H9 (cell line): ENCODE data around the gene C1orf216. TPM values are rescaled to one million over a fixed set of nuclear protein-coding genes. Genes with fewer than 3 reads are reported as not detected.

Source experiments
- DNase-seq: peaks from one replicate; pipeline ENCODE4 v3.0.0-alpha.2; 2017
- H2AFZ ChIP-seq: one replicate; pipeline ENCODE4 v1.6.1; 2013; ENCODE audit warnings: mild to moderate bottlenecking, low read length, control low read depth, moderate library complexity
- H2AK5ac ChIP-seq: 2 replicates; pipeline ENCODE4 v1.6.1; 2013; ENCODE audit warnings: low read length, control low read depth, mixed read lengths; ENCODE audit not compliant: insufficient read length
- H2BK120ac ChIP-seq: one replicate; pipeline ENCODE4 v1.6.1; 2013; ENCODE audit warnings: low read depth, mild to moderate bottlenecking, low read length, control low read depth, inconsistent platforms; ENCODE audit not compliant: poor library complexity, severe bottlenecking
- H2BK12ac ChIP-seq: 2 replicates; pipeline ENCODE4 v1.6.1; 2013; ENCODE audit warnings: low read length, control low read depth, mixed read lengths, low read depth; ENCODE audit not compliant: insufficient read length
- H2BK15ac ChIP-seq: 2 replicates; pipeline ENCODE4 v1.6.1; 2013; ENCODE audit warnings: low read depth, low read length, control low read depth
- H2BK20ac ChIP-seq: one replicate; pipeline ENCODE4 v1.6.1; 2013; ENCODE audit warnings: low read depth, mild to moderate bottlenecking, low read length, control low read depth, inconsistent platforms; ENCODE audit not compliant: poor library complexity, severe bottlenecking
- H2BK5ac ChIP-seq: 2 replicates; pipeline ENCODE4 v1.6.1; 2013; ENCODE audit warnings: low read length, control low read depth, mixed read lengths; ENCODE audit not compliant: insufficient read length
- H3K14ac ChIP-seq: 2 replicates; pipeline ENCODE4 v1.6.1; 2013; ENCODE audit warnings: low read length, control low read depth; ENCODE audit not compliant: insufficient read depth
- H3K18ac ChIP-seq: 2 replicates; pipeline ENCODE4 v1.6.1; 2013; ENCODE audit warnings: low read depth, mild to moderate bottlenecking, mixed read lengths, low read length, control low read depth; ENCODE audit not compliant: insufficient read length
- H3K23ac ChIP-seq: 2 replicates; pipeline ENCODE4 v1.6.1; 2013; ENCODE audit warnings: low read length, control low read depth, mixed read lengths, low read depth; ENCODE audit not compliant: insufficient read length
- H3K23me2 ChIP-seq: 2 replicates; pipeline ENCODE4 v1.6.1; 2013; ENCODE audit warnings: low read depth, mild to moderate bottlenecking, mixed read lengths, low read length, control low read depth; ENCODE audit not compliant: insufficient read length, poor library complexity, severe bottlenecking
- H3K27ac ChIP-seq: 2 replicates; pipeline ENCODE4 v1.5.1; 2013; ENCODE audit warnings: low read length, control low read depth, mixed read lengths, low read depth; ENCODE audit not compliant: insufficient read length
- H3K27me3 ChIP-seq: 2 replicates; pipeline ENCODE4 v1.6.1; 2013; ENCODE audit warnings: low read length, control low read depth, inconsistent platforms; ENCODE audit not compliant: insufficient read depth
- H3K4ac ChIP-seq: 2 replicates; pipeline ENCODE4 v1.6.1; 2013; ENCODE audit warnings: low read depth, mild to moderate bottlenecking, control low read depth, inconsistent platforms, low read length, moderate library complexity
- H3K4me1 ChIP-seq: 2 replicates; pipeline ENCODE4 v1.6.1; 2013; ENCODE audit warnings: low read length, control low read depth, inconsistent platforms; ENCODE audit not compliant: insufficient read depth
- H3K4me2 ChIP-seq: 2 replicates; pipeline ENCODE4 v1.6.1; 2013; ENCODE audit warnings: low read length, control low read depth, mixed read lengths; ENCODE audit not compliant: insufficient read length, insufficient read depth
- H3K56ac ChIP-seq: 2 replicates; pipeline ENCODE4 v1.6.1; 2013; ENCODE audit warnings: low read depth, mild to moderate bottlenecking, mixed read lengths, low read length, control low read depth; ENCODE audit not compliant: insufficient read length
- H3K79me1 ChIP-seq: 2 replicates; pipeline ENCODE4 v1.6.1; 2013; ENCODE audit warnings: low read depth, mild to moderate bottlenecking, moderate library complexity, low read length, control low read depth, inconsistent platforms; ENCODE audit not compliant: insufficient read depth, poor library complexity, severe bottlenecking
- H3K79me2 ChIP-seq: 2 replicates; pipeline ENCODE4 v1.6.1; 2013; ENCODE audit warnings: low read length, control low read depth, inconsistent platforms; ENCODE audit not compliant: insufficient read depth
- H3K9ac ChIP-seq: 2 replicates; pipeline ENCODE4 v1.6.1; 2013; ENCODE audit warnings: low read length, control low read depth, mixed read lengths; ENCODE audit not compliant: insufficient read length; ENCODE audit errors: extremely low read depth
- H3K9me3 ChIP-seq: one replicate; pipeline ENCODE4 v1.6.1; 2013; ENCODE audit warnings: low read depth, low read length, inconsistent platforms; ENCODE audit not compliant: control insufficient read depth
- H3T11ph ChIP-seq: one replicate; pipeline ENCODE4 v1.6.1; 2013; ENCODE audit warnings: mild to moderate bottlenecking, low read length, control low read depth, inconsistent platforms
- H4K20me1 ChIP-seq: one replicate; pipeline ENCODE4 v1.6.1; 2013; ENCODE audit not compliant: control insufficient read depth, insufficient read length, insufficient read depth
- H4K5ac ChIP-seq: 2 replicates; pipeline ENCODE4 v1.6.1; 2013; ENCODE audit warnings: low read depth, mild to moderate bottlenecking, mixed read lengths, low read length, control low read depth; ENCODE audit not compliant: insufficient read length
- H4K8ac ChIP-seq: replicated peaks from 2 replicates; pipeline ENCODE4 v1.6.1; 2013; ENCODE audit warnings: low read length, control low read depth, mixed read lengths, low read depth; ENCODE audit not compliant: insufficient read length
- H4K91ac ChIP-seq: 2 replicates; pipeline ENCODE4 v1.6.1; 2013; ENCODE audit warnings: low read depth, mild to moderate bottlenecking, moderate library complexity, mixed read lengths, low read length, control low read depth; ENCODE audit not compliant: insufficient read length
- H3K27ac Mint-ChIP-seq, 3 experiments: 2 replicates in 2 of 3; 3 replicates in 1 of 3; pipeline ENCODE4 v1.8.0; 2020 to 2021; ENCODE audit warnings: mixed read lengths in 3 of 3, mild to moderate bottlenecking in 1 of 3, moderate library complexity in 1 of 3
- H3K27me3 Mint-ChIP-seq: 2 replicates; pipeline ENCODE4 v1.8.0; 2021; ENCODE audit warnings: low read depth, mild to moderate bottlenecking, moderate library complexity, mixed read lengths
- H3K36me3 Mint-ChIP-seq, 3 experiments: 2 replicates in 2 of 3; 3 replicates in 1 of 3; pipeline ENCODE4 v1.8.0; 2020 to 2021; ENCODE audit warnings: low read depth in 3 of 3, mixed read lengths in 3 of 3; ENCODE audit not compliant: insufficient read depth in 1 of 3
- H3K4me1 Mint-ChIP-seq, 2 experiments: 2 replicates each; pipeline ENCODE4 v1.8.0; 2020; ENCODE audit warnings: mixed read lengths in 2 of 2
- H3K4me3 Mint-ChIP-seq, 2 experiments: 2 replicates in 1 of 2; 3 replicates in 1 of 2; pipeline ENCODE4 v1.8.0; 2020 to 2021; ENCODE audit warnings: mild to moderate bottlenecking in 2 of 2, mixed read lengths in 2 of 2, moderate library complexity in 1 of 2
- H3K9me3 Mint-ChIP-seq, 2 experiments: 2 replicates in 1 of 2; 3 replicates in 1 of 2; pipeline ENCODE4 v1.8.0; 2020; ENCODE audit warnings: mild to moderate bottlenecking in 2 of 2, mixed read lengths in 2 of 2, moderate library complexity in 1 of 2
- CTCF ChIP-seq: fragments of 200-600 bp; sonication (generic); conservative IDR thresholded peaks from 3 replicates; pipeline ENCODE4 v1.8.0; 2021; ENCODE audit warnings: antibody characterized with exemption, mild to moderate bottlenecking
- WGBS: extraction: QIAGEN DNeasy Blood & Tissue Kit; methylation state at CpG from one replicate; pipeline ENCODE4 v1.1.7; 2013; ENCODE audit warnings: missing lambda C conversion rate, low lambda C conversion rate, mixed read lengths; ENCODE audit not compliant: insufficient read length; ENCODE audit errors: extremely low coverage; 5-methylcytosine and 5-hydroxymethylcytosine counted together
- total RNA-seq: library from RNA; stranded (reverse); gene quantifications from 2 replicates; pipeline ENCODE4 v1.2.1, GENCODE V29; 2021

C1orf216 gene
- total RNA-seq, 1 experiment from 2014 or later: 13.5 TPM

GRCh38 chr1:35756064-35756463, 37.4 kb upstream of the C1orf216 start:
- Histone ChIP-seq H3K9ac (no peak overlapping the region), H3K4ac (no peak overlapping the region), H3K4me1 (no peaks in the 10 kb centered on the region), H2BK120ac (no peak overlapping the region), H4K91ac (no peak overlapping the region), H3K23me2 (no peaks in the 10 kb centered on the region), H3K23ac (no peak overlapping the region), H3K27ac (no peak overlapping the region), H3K27me3 (no peaks in the 10 kb centered on the region), H2BK12ac (no peak overlapping the region), H3K56ac (no peak overlapping the region), H2BK5ac (no peak overlapping the region), H4K20me1 (no peaks in the 10 kb centered on the region), H3K14ac (no peak overlapping the region), H2BK15ac (no peak overlapping the region), H4K5ac (no peak overlapping the region), H3K18ac (no peak overlapping the region), H3T11ph (no peak overlapping the region), H3K79me1 (no peaks in the 10 kb centered on the region), H3K4me2 (no peak overlapping the region), H3K79me2 (peaks cover 5% of the 10 kb centered on the region; the same call in 1 of the 2 replicates), H2AK5ac (no peak overlapping the region), H3K9me3 (no peaks in the 10 kb centered on the region), H2BK20ac (no peak overlapping the region), H2AFZ (no peak overlapping the region), H4K8ac (no peak overlapping the region)
- no peak for DNase-seq
- Mint-ChIP-seq H3K4me3 (no peak overlapping the region), H3K9me3 (no peaks in the 10 kb centered on the region), H3K36me3 (peaks cover 17 to 71% (median 34%) of the 10 kb centered on the region in 3 experiments; a peak in 6 of 7 replicates), H3K27me3 (no peaks in the 10 kb centered on the region), H3K4me1 (0 out of 4 replicates have a peak, but pooled peaks cover 0 to 2% of the 10 kb centered on the region in 2 experiments), H3K27ac (0 out of 7 replicates have a peak overlapping the region, but pooled peaks of 1 of the 3 experiments have one; percentile 11)
- no peak for TF ChIP-seq CTCF
- whole genome bisulfite sequencing: no CpG with 5 or more reads among the region's 1 CpG
